Measurements from ENCODE around the gene SHB.

The SHB gene

DNA sequence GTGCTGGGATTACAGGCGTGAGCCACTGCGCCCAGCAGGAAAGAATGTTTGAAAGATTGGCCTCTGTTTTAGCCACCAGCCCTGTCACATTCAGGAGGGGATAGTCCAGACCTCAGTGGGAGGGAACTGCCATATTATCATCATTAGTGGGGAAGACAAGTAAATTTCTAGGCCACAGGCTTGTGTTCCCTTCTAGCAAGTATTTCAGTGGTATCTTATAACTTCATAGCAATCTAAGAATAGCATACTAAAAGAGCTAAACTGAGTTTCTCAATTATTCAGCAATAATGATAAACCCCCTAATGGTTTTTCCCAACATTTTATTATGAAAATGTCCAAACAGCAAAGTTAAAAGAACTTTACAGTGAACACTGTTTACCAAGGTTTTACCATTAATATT is 195.1 kb downstream of the SHB start:
- TF ChIP-seq, protein P1, sequence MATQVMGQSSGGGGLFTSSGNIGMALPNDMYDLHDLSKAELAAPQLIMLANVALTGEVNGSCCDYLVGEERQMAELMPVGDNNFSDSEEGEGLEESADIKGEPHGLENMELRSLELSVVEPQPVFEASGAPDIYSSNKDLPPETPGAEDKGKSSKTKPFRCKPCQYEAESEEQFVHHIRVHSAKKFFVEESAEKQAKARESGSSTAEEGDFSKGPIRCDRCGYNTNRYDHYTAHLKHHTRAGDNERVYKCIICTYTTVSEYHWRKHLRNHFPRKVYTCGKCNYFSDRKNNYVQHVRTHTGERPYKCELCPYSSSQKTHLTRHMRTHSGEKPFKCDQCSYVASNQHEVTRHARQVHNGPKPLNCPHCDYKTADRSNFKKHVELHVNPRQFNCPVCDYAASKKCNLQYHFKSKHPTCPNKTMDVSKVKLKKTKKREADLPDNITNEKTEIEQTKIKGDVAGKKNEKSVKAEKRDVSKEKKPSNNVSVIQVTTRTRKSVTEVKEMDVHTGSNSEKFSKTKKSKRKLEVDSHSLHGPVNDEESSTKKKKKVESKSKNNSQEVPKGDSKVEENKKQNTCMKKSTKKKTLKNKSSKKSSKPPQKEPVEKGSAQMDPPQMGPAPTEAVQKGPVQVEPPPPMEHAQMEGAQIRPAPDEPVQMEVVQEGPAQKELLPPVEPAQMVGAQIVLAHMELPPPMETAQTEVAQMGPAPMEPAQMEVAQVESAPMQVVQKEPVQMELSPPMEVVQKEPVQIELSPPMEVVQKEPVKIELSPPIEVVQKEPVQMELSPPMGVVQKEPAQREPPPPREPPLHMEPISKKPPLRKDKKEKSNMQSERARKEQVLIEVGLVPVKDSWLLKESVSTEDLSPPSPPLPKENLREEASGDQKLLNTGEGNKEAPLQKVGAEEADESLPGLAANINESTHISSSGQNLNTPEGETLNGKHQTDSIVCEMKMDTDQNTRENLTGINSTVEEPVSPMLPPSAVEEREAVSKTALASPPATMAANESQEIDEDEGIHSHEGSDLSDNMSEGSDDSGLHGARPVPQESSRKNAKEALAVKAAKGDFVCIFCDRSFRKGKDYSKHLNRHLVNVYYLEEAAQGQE (IDR thresholded peaks at IDR 0.05; ENCODE audit: insufficient read depth in 1 of 2, low read depth in 2 of 2, low read length in 2 of 2): no peak
- TF ChIP-seq SIN3A (IDR thresholded peaks at IDR 0.05; ENCODE audit: borderline replicate concordance, insufficient read depth, low read length): no peak

DNA sequence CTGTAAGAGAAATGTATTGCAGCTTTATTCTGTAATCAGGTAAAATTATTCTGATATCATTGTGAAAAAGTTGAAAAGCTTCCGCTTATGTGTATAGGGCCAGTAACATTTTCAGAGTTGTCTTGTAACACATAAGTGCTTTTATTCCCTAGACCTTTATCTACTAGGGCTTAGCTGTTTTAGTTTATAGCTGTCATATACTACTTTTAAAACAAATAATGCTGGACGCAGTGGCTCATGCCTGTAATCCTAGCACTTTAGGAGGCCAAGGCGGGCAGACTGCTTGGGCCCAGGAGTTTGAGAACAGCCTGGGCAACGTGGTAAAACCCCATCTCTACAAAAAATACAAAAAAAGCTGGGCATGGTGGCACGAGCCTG is 198.2 kb downstream of the SHB start:
- no peak for TF ChIP-seq SIN3A (IDR thresholded peaks at IDR 0.05; ENCODE audit: borderline replicate concordance, insufficient read depth, low read length)
- TF ChIP-seq, protein P1 (IDR thresholded peaks at IDR 0.05; ENCODE audit: insufficient read depth in 1 of 2, low read depth in 2 of 2, low read length in 2 of 2): no peak
- TF ChIP-seq POLR2AphosphoS5 (IDR thresholded peaks at IDR 0.05; ENCODE audit: low read depth, low read length): no peak
- TF ChIP-seq FOXP2 (optimal IDR thresholded peaks at IDR 0.05; ENCODE audit: borderline replicate concordance, extremely low read depth, extremely low read length, insufficient read depth): no peak
- TF ChIP-seq TAF1 (IDR thresholded peaks at IDR 0.05; ENCODE audit: borderline replicate concordance, insufficient read depth, low read length): no peak

DNA sequence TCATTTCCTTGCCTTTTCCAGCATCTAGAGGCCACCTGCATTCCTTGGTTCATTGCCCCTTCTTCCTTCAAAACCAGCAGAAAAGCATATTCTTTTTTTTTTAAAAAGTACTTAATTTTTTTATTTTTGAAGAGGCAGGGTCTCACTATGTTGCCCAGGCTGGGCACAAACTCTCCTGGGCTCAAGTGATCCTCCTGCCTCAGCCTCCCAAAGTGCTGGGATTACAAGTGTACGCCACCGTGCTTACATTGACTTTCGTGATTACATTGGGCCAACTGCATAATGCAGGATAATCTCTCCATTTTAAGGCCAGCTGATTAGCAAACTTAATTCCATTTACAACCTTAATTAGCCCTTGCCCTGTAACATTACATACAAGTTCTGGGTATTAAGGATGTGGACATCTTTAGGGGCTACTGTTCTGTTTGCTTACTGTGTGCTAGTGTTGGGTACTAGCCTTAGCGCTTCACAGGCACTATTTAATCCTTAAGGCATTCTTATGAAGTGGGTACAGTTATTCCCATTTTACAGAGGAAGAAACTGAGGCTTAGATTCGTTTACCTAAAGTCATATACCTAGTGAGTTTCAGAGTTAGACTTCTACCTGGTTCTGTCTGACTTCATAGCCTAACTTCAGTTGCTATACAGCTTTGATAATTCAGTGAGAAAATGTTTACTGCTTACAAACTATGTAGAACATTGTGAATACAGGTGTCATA is 198.8 kb downstream of the SHB start:
- TF ChIP-seq FOXP2 (optimal IDR thresholded peaks at IDR 0.05; ENCODE audit: borderline replicate concordance, extremely low read depth, extremely low read length, insufficient read depth) (no peak), SIN3A (IDR thresholded peaks at IDR 0.05; ENCODE audit: borderline replicate concordance, insufficient read depth, low read length) (no peak), POLR2AphosphoS5 (IDR thresholded peaks at IDR 0.05; ENCODE audit: low read depth, low read length) (no peak), TAF1 (IDR thresholded peaks at IDR 0.05; ENCODE audit: borderline replicate concordance, insufficient read depth, low read length) (no peak)
- TF ChIP-seq, protein P1 (IDR thresholded peaks at IDR 0.05; ENCODE audit: insufficient read depth in 1 of 2, low read depth in 2 of 2, low read length in 2 of 2): no peak
